ENCODE measurements around the gene TBC1D5.

The TBC1D5 gene

DNA sequence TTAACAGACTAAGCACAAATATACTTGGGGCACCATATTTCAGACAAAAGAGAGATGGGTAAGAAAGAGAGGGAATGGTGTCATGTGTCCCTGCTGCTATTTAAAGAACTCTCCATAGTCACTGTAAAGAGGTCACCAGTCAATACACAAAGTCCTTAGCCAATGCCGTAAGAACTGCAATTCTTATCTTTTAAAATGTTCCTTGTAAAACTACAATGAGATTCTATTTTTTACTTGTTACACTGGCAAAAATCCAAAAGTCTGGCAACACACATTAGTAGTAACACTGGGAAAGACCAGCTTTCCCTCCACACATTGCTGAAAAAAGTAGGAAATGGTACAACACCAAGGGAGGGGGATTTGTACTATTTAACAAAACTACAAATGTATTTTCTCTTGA lies 189.4 kb downstream of the TBC1D5 start:
- no peak overlapping the region for H3K4me3 ChIP-seq (ENCODE audit: low read depth, low read length)
- DNase-seq: no peak
- TF ChIP-seq, protein P1, sequence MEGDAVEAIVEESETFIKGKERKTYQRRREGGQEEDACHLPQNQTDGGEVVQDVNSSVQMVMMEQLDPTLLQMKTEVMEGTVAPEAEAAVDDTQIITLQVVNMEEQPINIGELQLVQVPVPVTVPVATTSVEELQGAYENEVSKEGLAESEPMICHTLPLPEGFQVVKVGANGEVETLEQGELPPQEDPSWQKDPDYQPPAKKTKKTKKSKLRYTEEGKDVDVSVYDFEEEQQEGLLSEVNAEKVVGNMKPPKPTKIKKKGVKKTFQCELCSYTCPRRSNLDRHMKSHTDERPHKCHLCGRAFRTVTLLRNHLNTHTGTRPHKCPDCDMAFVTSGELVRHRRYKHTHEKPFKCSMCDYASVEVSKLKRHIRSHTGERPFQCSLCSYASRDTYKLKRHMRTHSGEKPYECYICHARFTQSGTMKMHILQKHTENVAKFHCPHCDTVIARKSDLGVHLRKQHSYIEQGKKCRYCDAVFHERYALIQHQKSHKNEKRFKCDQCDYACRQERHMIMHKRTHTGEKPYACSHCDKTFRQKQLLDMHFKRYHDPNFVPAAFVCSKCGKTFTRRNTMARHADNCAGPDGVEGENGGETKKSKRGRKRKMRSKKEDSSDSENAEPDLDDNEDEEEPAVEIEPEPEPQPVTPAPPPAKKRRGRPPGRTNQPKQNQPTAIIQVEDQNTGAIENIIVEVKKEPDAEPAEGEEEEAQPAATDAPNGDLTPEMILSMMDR (IDR thresholded peaks at IDR 0.05; ENCODE audit: low read depth, low read length, missing control alignments): no peak
- no peaks in the 10 kb centered on the region for H3K36me3 ChIP-seq (replicated peaks)
- no peaks in the 10 kb centered on the region for H3K27me3 ChIP-seq (replicated peaks)
- no peak overlapping the region for H3K27ac ChIP-seq
- in situ Hi-C loops (cut with HindIII; ENCODE audit: low pct_ligation_motif_present, low sequenced_read_pairs): no loop called here

DNA sequence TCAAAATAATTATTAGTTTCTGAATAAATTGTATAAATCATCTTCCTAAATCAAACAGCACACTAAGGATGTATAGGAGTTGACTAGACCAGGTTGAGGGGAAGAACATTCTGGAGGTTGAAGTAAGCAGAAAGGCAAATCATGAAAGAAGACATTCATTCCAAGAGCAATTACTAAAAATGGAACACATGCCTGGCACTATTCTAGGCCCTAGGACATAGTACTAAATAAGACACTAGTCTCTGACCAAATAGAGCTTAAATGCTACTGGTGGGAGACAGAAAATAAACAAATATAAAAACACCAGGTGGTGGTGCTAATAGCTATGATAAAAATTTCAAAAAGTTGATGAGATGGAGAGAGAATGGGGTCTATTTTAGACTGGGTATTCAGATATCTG lies 190.1 kb downstream of the TBC1D5 start:
- no peak for DNase-seq
- TF ChIP-seq, protein P1 (IDR thresholded peaks at IDR 0.05; ENCODE audit: low read depth, low read length, missing control alignments): no peak
- Histone ChIP-seq H3K27ac (no peak overlapping the region), H3K36me3 (replicated peaks) (no peaks in the 10 kb centered on the region), H3K4me3 (ENCODE audit: low read depth, low read length) (no peak overlapping the region), H3K27me3 (replicated peaks) (no peaks in the 10 kb centered on the region)
- in situ Hi-C loops (cut with HindIII; ENCODE audit: low pct_ligation_motif_present, low sequenced_read_pairs): no loop called here

DNA sequence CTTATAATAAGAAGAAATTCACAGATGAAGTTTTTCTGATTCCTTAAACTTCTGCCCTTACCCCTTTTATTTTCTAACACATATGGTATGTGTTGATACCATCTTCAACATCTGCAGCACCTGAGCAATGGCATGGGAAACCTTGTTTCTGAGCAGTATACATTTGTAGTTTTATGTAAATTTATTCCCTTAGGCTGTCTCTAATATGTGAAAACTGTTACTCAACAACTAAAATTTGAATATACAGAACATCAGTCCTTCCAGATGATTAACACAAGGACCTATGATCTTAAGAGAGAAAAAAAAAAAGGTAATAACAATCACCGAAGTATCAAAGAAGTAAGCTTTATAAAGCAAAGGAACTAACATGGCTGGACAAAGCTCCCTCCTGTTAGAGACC lies 190.5 kb downstream of the TBC1D5 start:
- H3K27me3 ChIP-seq (replicated peaks): no peaks in the 10 kb centered on the region
- no peak overlapping the region for H3K4me3 ChIP-seq (ENCODE audit: low read depth, low read length)
- no peak overlapping the region for H3K27ac ChIP-seq
- no peak for DNase-seq
- no peaks in the 10 kb centered on the region for H3K36me3 ChIP-seq (replicated peaks)
- TF ChIP-seq, protein P1 (IDR thresholded peaks at IDR 0.05; ENCODE audit: low read depth, low read length, missing control alignments): no peak
- in situ Hi-C loops (cut with HindIII; ENCODE audit: low pct_ligation_motif_present, low sequenced_read_pairs): no loop called here

DNA sequence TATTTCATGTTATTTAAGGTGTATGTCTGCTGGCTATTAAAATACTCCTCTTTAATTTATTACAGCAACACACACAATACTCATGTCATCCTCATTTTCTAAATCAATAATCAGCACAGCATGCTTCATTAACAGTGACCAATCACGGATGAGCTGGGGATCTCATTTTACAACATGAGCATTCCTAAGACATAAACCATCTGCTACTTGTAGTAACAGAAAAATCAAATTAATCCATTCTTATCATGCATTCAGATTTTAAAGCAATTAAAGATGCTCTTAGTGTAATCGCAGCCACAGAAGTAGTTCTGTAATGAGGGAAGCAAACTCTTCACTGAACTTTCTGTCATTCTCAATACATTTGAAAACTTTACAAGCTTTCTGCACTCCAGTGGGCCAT lies 191.1 kb downstream of the TBC1D5 start:
- in situ Hi-C loops (cut with HindIII; ENCODE audit: low pct_ligation_motif_present, low sequenced_read_pairs): no loop called here
- Histone ChIP-seq H3K27ac (no peak overlapping the region), H3K36me3 (replicated peaks) (no peaks in the 10 kb centered on the region), H3K27me3 (replicated peaks) (no peaks in the 10 kb centered on the region), H3K4me3 (ENCODE audit: low read depth, low read length) (no peak overlapping the region)
- TF ChIP-seq, protein P1 (IDR thresholded peaks at IDR 0.05; ENCODE audit: low read depth, low read length, missing control alignments): no peak
- DNase-seq: no peak

DNA sequence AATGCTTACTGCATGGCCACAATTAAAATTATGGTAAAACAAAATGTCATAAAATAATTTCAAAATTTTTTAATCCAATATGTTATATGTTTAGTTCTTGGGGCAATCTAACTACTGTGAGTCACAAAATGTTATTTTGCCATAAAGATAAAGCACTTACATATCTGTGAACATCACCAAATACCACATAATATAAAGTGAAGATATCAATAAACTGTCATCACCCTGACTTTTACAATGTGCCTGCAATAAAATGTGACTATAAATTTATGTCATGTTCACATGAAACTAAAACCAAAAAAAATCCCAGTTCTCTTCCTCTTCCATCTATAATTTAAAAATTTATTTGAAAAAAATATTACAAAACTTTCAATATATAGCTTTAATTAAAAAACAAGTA lies 191.8 kb downstream of the TBC1D5 start:
- no peak for DNase-seq
- Histone ChIP-seq H3K27me3 (replicated peaks) (no peaks in the 10 kb centered on the region), H3K27ac (no peak overlapping the region), H3K36me3 (replicated peaks) (no peaks in the 10 kb centered on the region), H3K4me3 (ENCODE audit: low read depth, low read length) (no peak overlapping the region)
- TF ChIP-seq, protein P1 (IDR thresholded peaks at IDR 0.05; ENCODE audit: low read depth, low read length, missing control alignments): no peak
- in situ Hi-C loops (cut with HindIII; ENCODE audit: low pct_ligation_motif_present, low sequenced_read_pairs): no loop called here

DNA sequence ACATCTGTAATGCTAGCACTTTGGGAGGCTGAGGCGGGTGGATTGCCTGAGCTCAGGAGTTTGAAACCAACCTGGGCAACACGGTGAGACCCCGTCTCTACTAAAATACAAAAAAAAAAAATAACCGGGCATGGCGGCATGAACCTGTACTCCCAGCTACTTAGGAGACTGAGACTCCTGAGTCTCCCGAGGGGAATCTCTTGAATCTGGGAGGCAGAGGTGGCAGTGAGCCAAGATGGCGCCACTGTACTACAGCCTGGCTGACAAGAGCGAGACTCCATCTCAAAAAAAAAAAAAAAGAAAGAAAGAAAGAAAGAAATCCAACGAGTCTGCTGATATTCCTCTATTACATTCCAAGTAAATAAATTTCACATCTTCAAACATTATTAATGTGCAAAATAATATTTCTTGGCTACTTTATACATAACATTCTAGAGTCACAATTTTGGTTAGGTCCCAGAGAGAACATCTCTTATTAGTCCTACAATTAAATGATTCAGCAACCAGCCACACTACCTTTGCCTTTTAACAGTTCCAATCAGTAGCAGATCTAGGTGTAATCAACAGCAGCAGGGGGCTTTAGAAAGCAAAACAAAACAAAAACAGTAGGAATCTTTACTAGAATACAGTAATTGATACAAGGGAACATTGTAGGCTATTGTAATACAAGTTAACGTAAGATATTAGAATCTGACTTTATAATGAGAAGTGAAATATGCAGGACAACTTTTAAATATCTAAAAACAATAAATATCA lies 195.8 kb downstream of the TBC1D5 start:
- H3K4me3 ChIP-seq (ENCODE audit: low read depth, low read length): no peak overlapping the region
- H3K36me3 ChIP-seq (replicated peaks): no peaks in the 10 kb centered on the region
- no peak overlapping the region for H3K27ac ChIP-seq
- in situ Hi-C loops (cut with HindIII; ENCODE audit: low pct_ligation_motif_present, low sequenced_read_pairs): no loop called here
- no peaks in the 10 kb centered on the region for H3K27me3 ChIP-seq (replicated peaks)
- DNase-seq: no peak
- TF ChIP-seq, protein P1 (IDR thresholded peaks at IDR 0.05; ENCODE audit: low read depth, low read length, missing control alignments): no peak
